Measurements from ENCODE around the gene SLC34A1.

- no peak for TF ChIP-seq CTCF (IDR thresholded peaks at IDR 0.05; ENCODE audit: borderline replicate concordance, extremely low read depth, low read length, poor library complexity, severe bottlenecking)
- TF ChIP-seq EZH2 (IDR thresholded peaks at IDR 0.05; ENCODE audit: borderline replicate concordance, low read depth, low read length, severe bottlenecking) = no peak
Observed at GRCh38 chr5:177358370-177358819, 25.8 kb upstream of the SLC34A1 start.

All from DND-41 (cell line).